ENCODE data around the gene CDH22.

The CDH22 gene

DNA sequence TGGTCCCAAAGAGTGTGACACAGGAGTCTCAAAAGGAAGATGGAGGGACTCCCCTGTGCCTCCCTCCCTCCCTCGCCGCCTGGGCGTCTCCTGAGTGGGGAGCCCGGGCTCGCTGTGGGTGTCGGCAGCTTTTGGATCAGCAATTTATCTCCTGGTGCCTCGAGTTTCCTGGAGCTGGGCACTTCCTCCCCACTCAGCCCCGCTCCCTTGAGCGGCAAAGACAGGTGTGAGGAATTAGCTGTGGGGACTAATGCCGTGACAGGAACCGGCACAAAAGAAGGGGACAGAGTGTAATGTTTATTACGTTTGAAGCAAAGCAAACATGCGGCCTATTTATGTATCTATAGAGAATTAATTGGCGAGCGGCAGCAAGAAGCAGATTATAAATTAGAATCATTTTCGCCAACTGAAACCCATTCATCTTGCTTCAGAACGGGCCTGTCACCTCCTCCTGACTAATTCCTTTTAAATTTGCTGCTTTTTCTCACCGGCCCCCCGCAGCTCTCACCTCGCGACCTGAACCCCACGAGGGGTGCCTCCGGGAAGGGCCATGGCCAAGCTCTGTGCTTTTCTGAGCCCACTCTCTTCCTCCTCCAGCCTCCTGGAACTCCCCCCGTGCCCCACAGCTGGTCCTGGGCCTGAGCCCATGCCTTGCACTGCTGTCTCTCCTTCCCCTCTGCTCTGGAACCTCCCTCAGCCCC lies 8.8 kb upstream of the CDH22 start:
- no peak for DNase-seq

DNA sequence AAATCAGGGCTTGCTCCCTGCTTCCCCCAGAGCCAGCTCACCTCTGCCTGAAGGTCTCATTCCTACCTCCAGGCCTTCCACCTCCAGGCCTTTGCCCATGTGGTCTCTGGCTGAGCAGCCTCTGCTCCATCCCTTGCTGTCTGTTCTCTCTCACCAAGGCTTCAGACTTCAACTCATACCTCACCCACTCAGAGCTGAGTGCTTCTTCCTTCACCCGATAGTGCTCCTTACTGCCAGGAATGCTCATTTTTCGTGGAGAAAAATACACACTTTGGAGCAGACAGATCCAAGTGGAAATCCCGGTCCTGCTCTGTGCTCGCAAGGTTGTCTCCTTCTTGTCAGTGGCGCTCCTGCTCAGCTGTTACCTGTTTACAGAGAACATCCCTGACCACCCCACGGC lies 7.0 kb upstream of the CDH22 start:
- DNase-seq: no peak

DNA sequence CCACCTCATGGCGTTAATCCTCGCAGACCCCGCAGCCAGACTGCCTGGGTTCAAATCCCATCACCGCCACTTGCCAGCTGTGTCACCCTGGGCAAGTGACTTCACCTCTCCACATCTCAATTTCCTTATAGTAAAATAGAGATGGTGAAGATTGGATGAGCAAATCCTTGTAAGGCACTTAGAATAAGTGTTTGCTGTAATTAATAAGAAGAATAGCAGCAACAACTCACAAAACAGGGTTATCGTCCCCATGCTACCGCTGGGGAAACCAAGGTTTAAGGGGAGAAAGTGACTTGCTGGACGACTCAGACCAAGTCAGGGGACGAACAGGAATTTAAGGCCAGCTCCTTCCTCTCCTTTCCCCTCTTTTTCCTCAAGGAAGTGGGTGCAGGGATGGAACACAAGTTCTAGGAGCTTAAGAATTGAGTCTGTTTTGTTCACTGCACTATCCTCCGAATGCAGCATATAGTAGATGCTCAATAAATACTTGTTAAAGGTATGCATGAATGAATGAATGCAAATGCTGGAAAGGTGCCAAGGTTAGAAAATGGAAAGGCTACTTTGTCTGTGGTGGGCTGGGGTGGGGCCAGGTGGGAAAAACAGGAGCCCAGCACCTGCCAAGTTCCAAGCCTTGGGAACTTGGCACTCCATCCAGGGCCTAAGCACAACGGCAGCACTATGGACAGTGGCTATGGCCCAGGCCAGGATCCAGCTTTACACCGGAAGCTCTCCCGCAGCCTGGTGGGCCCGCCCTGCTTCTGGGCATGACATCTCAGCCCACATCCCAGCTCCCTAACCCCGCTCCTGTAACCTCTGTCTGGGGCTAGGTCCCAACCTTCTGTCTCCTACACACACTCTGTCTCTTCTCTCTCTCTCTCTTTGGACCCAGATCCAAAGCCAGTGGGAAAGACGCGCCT lies 4.9 kb upstream of the CDH22 start:
- no peak for DNase-seq

GRCh38 chr20:46312075-46312944 lies 4.0 kb upstream of the CDH22 start:
- DNase-seq: no peak

DNA sequence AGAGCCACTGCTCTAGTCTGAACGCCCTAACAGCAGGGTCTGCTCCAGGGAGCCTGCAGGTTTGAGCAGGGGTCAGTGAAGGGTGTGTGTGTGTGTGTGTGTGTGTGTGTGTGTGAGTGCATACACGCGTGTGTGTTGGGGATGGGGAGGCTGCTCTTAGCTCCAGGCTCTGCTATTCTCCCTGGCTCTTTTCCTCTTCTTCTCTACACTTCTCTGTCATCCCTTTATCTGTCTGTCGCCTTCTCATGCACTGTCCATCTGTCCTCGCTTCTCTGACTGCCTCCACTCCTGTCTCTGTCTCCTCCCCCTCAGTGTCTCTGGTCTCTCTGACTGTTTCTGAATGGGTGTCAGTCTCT lies 3.4 kb upstream of the CDH22 start:
- no peak for DNase-seq

- DNase-seq: no peak
Measured at GRCh38 chr20:46311039-46311650, 2.8 kb upstream of the CDH22 start.

GRCh38 chr20:46309945-46310344 lies 1.6 kb upstream of the CDH22 start:
- DNase-seq: no peak

DNA sequence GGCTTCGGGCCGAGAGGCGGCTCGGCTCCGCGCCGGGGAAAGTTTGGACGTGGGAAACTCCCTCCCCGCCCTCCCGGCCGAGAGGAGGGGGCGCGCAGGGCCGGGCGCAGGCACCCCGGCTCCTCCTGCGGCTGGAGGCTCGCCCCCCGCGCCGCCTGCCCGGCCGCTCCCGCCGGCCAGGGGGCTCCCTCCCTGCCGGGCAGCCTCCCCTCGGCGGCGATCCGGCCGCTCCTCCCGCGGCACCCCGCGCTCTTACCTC lies 370 bp downstream of the CDH22 start:
- DNase-seq: no peak

- peak; percentile 19 for DNase-seq
Measured at GRCh38 chr20:46307139-46307998, 929 bp downstream of the CDH22 start.

- no peak for DNase-seq
Measured at GRCh38 chr20:46306743-46307138, 1.6 kb downstream of the CDH22 start.

- no peak for DNase-seq
Measured at GRCh38 chr20:46305973-46306360, 2.3 kb downstream of the CDH22 start.

- no peak for DNase-seq
Measured at GRCh38 chr20:46305331-46305972, 2.8 kb downstream of the CDH22 start.

DNA sequence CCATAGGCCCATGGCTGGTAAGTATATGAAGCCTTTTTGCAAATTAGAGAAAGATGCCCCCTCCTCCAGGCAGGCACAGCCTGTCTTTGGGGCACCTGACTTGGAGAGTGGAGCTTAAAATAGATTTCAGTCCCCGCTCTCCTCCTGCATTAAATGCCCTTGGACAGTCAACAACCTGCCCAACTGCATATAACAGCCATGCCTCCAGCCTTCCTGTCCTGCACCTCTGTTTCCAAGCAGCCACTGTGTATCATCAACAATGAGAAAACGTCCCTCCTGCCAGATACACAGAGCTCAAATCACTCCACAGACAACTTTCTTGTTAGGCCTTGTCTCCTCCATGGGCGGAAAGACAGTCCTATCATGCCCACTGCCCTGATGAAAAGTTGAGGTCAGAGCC lies 3.4 kb downstream of the CDH22 start:
- no peak for DNase-seq

- no peak for DNase-seq
Measured at GRCh38 chr20:46304361-46304760, 3.9 kb downstream of the CDH22 start.

DNA sequence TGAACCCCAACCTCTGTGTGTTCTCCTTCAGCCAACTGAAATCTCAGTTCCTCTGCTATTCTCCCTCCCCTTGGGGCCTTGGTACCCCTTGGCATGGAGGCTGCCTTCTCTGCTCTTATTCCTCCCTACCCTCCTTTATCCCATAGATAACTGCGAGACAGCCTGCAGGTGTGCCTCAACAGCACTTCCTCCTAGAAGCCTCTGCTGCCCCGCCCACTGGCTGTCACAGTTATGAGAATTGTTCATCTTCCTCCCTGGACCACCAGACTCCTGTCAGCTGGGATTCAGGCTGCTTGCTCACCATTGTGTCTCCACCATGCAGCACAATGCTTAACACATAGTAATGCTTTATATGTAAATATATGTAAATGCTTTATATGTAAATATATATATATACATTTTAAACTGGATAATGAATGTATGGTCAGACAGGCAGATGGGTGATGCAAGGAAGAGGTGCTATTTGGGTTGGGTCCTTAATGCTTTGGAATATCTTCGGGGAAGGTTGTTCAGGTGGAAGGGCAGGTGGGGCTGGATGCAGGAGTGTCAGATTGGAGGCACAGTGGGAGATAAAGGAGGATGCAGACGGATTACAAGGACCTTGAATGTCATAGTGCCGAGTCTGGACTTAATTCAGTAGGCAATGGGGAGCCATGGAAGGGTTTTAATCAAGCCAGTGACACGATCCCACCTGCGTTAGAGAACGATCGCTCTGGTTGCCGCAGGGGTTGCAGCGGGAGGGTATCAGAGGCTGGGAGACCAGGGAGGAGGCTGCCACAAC lies 4.9 kb downstream of the CDH22 start:
- no peak for DNase-seq

GRCh38 chr20:46302106-46302505 lies 6.2 kb downstream of the CDH22 start:
- DNase-seq: no peak

DNA sequence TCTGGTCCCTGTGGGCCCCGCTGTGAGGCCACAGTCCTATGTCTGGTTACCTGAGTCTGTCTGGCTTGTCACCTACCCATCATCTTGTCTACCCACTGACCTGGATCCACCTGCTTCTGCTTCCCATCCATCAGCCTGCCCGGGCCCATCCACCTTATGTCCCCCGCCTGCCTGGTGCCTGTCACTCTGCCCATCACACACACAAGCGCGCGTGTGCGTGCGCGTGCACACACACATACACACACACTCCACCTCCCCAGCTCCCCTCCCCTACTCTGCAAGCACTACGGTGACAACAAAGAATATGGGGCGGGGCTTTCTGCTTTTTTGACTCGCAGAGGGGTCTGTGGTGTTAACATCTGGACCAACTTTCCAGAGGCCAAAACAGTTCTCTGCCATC lies 8.0 kb downstream of the CDH22 start:
- no peak for DNase-seq

GRCh38 chr20:46299078-46299477 lies 9.2 kb downstream of the CDH22 start:
- DNase-seq: no peak

DNA sequence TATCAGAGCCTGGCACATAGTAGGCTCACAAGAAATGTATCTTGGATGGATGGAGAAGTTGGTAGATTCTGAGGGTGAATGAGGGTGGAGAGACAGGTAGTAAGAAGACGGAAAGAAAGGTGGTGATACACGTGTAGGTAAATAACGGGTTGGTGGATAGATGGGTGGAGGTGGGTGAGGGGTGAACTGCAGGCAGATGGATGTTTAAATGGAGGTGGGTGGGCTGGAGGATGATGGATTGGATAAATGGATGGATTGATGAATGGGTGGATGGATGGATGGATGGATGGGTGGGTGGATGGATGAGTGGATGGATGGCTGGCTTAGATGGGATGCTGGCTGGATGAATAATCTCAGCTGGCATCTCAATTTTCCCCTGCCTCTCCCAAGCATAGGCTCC lies 9.9 kb downstream of the CDH22 start:
- DNase-seq: no peak

- no peak for DNase-seq
Measured at GRCh38 chr20:46296526-46297250, 11.6 kb downstream of the CDH22 start.

All from GDM1 (cell line).